H1 (cell line): ENCODE measurements around the gene RNF38.

Experiments
- CEBPB ChIP-seq: IDR thresholded peaks from 2 replicates; pipeline ENCODE4 v1.6.1; 2012; ENCODE audit warnings: low read depth, low read length
- CHD7 ChIP-seq: fragments of 300-600 bp; sonication (generic); IDR thresholded peaks from 2 replicates; pipeline ENCODE4 v1.7.1; 2012; ENCODE audit warnings: low read length, moderate library complexity, mild to moderate bottlenecking, inconsistent platforms; ENCODE audit not compliant: insufficient replicate concordance
- EP300 ChIP-seq, 2 experiments: IDR thresholded peaks; 1 replicate in 1 of 2; 2 replicates in 1 of 2; pipeline ENCODE4 v1.6.1; 2011 to 2012; ENCODE audit warnings: low read depth in 2 of 2, low read length in 2 of 2, mild to moderate bottlenecking in 2 of 2, borderline replicate concordance in 1 of 2, inconsistent platforms in 1 of 2, moderate library complexity in 1 of 2
- JUN ChIP-seq: IDR thresholded peaks from 2 replicates; pipeline ENCODE4 v1.6.1; 2011; ENCODE audit warnings: low read depth, mild to moderate bottlenecking, improper control_type of control experiment, low read length
- POLR2A ChIP-seq, 2 experiments: IDR thresholded peaks; 1 replicate in 1 of 2; 2 replicates in 1 of 2; pipeline ENCODE4 v1.6.1; 2011; ENCODE audit warnings: low read depth in 2 of 2, low read length in 2 of 2, mild to moderate bottlenecking in 2 of 2; ENCODE audit errors: control extremely low read depth in 1 of 2
- RFX5 ChIP-seq: IDR thresholded peaks from 2 replicates; pipeline ENCODE4 v1.6.1; 2011; ENCODE audit warnings: low read depth, low read length, improper control_type of control experiment, borderline replicate concordance
- SRF ChIP-seq: IDR thresholded peaks from 2 replicates; pipeline ENCODE4 v1.6.1; 2011; ENCODE audit warnings: mild to moderate bottlenecking, low read depth, low read length, moderate library complexity
- TF ChIP-seq, protein P1 (sequence below), 3 experiments: IDR thresholded peaks; 1 replicate in 2 of 3; 2 replicates in 1 of 3; pipeline versions ENCODE4 v1.5.1 to v1.6.1; 2011; ENCODE audit warnings: low read length in 3 of 3, mild to moderate bottlenecking in 3 of 3, inconsistent platforms in 2 of 3, low read depth in 1 of 3, moderate library complexity in 1 of 3; ENCODE audit not compliant: insufficient read depth in 1 of 3; ENCODE audit errors: control extremely low read depth in 1 of 3

GRCh38 chr9:36357639-36358038 is 42.4 kb downstream of the RNF38 start:
- no peak for TF ChIP-seq JUN
- TF ChIP-seq CEBPB, result no peak
- no peak for TF ChIP-seq EP300 (IDR thresholded peaks at IDR 0.05; ENCODE audit: borderline replicate concordance in 1 of 2, low read depth in 2 of 2, low read length in 2 of 2)
- TF ChIP-seq, protein P1, sequence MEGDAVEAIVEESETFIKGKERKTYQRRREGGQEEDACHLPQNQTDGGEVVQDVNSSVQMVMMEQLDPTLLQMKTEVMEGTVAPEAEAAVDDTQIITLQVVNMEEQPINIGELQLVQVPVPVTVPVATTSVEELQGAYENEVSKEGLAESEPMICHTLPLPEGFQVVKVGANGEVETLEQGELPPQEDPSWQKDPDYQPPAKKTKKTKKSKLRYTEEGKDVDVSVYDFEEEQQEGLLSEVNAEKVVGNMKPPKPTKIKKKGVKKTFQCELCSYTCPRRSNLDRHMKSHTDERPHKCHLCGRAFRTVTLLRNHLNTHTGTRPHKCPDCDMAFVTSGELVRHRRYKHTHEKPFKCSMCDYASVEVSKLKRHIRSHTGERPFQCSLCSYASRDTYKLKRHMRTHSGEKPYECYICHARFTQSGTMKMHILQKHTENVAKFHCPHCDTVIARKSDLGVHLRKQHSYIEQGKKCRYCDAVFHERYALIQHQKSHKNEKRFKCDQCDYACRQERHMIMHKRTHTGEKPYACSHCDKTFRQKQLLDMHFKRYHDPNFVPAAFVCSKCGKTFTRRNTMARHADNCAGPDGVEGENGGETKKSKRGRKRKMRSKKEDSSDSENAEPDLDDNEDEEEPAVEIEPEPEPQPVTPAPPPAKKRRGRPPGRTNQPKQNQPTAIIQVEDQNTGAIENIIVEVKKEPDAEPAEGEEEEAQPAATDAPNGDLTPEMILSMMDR (IDR thresholded peaks at IDR 0.05; ENCODE audit: control extremely low read depth in 1 of 3, insufficient read depth in 1 of 3, low read depth in 1 of 3, low read length in 3 of 3), result no peak
- no peak for TF ChIP-seq SRF
- TF ChIP-seq POLR2A (IDR thresholded peaks at IDR 0.05; ENCODE audit: control extremely low read depth in 1 of 2, low read depth in 2 of 2, low read length in 2 of 2), result no peak
- no peak for TF ChIP-seq CHD7
- no peak for TF ChIP-seq RFX5
